Right hindlimb (tissue), 1 donor: ENCODE measurements around the gene GMEB2.
"Not testable (repeated sequence)": the region's sequence is repeated elsewhere in the genome, so short reads cannot be mapped to it uniquely, and the experiment has no call there.

Experiments used
- DNase-seq: peaks from one replicate; pipeline ENCODE4 v3.0.0-alpha.2; 2018

GMEB2 gene

DNA sequence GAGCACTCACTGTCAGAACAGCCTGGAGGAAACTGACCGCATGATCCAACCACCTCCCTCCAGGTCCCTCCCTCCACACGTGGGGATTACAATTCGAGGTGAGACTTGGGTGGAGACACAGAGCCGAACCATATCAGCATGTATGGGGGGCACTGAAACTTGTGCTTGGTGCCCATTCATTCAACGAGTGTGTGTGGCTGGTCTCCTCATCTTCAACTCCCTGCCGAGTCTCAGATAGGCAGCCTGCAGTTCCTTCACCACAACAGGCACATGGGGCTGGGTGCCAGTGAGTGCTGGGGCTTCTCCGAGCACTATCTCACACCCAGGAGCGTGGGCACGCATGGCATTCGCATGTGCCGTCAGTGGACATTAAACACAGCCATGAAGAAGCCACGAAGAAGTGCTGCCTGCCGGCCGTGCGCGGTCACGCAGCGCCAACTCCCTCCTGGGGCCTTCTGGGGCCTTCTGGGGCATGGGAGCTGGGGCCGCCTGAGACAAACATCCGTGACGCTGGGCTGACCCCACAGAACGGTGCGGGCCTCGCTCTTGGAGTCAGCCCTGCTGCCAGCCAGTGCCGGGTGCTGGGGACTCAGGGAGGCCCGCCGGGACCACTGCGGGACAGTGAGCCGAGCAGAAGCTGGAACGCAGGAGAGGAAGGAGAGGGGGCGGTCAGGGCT, 30.5 kb upstream of the GMEB2 start:
- DNase-seq, result no peak

DNA sequence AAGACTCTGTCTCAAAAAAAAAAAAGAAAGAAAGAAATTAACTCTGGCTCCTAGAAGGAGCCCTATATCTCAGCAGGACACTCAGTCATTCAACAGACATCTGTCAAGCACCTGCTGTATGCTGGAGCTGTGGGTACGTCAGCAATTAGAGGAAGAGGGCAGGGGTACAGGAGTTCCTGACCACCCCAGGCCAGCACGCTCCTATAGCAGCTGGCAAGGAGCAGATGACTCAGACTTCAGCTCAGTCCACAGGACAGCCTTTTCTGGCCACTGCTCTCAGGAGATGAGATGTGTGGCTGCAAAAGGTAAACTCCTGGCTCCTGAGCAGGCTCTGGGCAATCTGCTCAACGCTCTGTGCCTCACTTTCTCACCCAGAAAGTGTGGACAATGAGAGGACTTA, 29.6 kb upstream of the GMEB2 start:
- no peak for DNase-seq

DNA sequence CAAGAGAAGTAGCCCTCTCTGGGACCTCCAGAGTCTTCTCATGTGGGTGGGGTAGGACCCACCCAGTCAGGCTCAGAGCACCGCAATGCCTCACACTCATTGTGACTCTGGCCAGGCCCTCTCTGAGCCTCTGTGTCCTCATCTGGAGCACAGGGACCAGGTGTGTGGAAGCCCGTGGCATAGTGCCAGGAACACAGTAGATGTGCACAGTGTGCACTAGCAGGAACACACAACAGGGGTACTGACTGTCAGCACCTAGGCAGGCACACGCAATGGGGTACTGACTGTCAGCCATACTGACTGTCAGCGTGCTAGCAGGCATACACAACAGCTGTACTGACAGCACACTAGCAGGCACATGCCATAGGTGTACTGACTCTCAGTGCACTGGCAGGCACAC, 28.3 kb upstream of the GMEB2 start:
- no peak for DNase-seq

DNA sequence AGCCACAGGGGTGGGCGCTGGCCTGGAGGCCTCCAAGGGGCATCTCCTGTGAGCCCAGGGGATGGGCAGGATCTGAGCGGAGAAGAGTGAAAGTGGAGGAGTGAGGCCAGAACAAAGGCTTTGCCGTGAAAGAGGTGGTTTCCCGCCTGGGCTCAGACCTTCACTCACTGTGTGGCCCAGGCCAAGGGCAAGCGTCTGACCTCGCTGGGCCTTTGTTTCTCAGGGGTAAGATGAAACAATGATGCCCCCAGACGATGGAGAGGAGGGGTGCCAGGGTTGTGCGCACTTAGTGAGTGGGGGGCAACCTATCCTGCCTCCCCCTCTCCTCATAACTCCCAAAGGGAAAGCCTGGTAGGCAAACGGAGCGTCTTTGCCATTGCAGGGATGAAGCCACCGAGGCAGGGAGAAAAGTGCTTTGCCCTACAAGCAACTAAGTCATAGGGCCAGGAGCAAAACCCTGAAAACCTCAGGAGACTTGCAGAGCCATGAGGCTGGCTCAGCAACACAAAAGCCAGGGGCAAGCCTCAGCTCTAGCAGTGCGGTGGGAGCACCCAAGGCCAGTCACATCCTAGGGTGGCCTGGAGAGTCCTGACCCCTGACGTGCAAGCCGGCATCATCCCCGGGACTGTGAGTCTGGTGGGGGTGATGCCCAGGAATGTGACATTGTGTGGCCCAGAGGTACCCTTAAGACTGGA, 27.2 kb upstream of the GMEB2 start:
- no peak for DNase-seq

DNA sequence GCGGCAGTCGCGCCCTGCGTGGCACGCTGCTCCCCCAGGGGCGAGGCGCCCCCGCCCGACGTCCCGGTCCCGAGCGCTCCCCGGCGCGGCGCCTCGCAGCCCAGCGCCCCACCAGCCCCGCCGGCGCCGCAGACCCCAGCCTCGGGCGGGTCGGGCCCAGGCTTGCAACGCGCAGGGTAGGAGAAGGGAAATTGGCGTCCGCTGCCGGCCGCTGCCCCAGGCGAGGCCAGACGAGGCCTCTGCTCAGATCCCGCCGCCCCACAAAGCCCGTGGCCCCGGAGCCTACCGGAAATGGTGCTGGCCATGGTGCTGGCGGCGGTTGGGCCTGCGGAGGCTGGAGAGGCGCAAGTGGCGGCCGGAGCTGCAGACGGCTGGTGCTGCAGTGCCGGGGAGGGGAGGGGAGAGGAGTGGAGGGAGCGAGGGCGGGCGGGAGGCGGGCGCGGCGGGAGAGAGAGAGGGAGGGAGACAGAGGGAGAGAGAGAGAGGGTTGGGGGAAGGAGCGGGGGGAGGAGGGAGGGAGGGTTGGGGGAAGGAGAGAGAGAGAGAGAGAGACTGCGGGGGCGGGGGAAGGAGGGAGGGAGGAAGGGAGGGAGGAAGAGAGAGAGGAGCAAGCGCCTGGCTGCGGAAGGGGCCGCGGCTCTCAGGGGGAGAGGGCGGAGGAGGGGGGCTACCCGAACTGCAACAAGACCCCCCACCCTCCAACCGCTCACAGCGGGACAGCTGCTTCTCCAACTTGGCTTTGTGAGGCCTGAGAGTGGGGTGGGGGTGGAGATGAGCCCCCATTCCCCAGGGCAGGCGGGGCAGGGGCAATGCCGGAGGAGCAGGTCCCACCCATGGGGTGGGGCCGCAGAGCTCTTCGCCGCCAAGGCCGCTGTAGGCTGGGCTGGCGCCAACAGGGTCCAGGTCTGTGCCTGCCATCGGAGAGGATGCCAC, 26.4 kb upstream of the GMEB2 start, which contains the start of gene STMN3:
STMN3 (minus strand) TSS at position 384 of the 933 bp plus-strand sequence; CDS start at position 305, 79 bp downstream.
- DNase-seq, result peak; percentile 95

DNA sequence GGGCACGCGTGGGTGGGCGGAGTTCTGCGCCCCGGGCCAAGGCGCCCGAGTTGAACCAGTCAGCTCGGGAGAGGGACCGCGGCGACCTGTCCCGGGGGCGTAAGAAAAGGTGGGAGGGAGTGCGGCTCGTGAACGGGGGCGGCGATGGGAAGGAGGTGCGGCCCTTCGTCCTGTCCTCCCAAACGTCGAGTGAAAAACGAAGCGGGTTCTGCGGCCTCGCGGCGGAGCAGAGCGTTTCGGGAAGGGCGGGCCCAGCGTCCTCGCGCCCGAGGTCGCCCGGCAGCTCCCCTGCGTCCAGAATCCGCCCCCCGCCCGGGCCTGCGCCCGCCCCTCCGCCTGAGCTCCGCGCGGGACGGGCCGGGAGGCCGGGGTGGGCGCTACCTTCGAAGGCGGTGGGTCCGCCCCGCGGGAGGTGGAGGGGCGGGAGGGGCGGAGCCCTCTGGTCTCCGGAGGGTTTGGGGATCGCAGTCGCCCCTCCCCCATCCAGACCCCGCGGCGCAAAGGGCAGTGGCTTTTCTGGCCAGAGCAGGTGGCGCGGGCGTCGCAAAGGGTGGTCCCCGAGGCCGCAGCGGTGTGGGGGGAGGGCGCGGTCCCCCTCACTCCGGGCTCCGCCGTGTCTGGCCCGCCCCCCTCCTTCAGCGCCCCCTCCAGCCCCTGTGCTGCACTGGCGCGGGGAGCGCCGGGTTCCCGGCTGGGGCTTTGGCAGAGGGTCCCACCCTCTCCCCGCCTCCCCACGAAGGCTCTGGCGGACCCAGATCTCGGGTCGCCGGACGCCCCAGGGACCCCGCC, 25.5 kb upstream of the GMEB2 start:
- DNase-seq, result peak; percentile 62

DNA sequence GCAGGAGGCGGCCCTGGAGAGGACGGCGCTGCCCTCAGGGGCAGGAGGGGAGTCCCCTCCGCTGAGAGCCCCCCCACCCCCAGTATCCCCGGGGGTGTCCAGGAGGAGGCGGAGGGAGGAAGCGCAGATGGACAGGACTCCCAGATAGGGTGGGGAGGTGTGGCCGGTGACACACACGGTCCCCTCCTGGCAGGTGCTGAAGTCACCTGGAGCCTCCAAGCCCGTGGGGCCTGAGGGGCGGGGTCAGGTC, 25.0 kb upstream of the GMEB2 start:
- DNase-seq, result no peak

DNA sequence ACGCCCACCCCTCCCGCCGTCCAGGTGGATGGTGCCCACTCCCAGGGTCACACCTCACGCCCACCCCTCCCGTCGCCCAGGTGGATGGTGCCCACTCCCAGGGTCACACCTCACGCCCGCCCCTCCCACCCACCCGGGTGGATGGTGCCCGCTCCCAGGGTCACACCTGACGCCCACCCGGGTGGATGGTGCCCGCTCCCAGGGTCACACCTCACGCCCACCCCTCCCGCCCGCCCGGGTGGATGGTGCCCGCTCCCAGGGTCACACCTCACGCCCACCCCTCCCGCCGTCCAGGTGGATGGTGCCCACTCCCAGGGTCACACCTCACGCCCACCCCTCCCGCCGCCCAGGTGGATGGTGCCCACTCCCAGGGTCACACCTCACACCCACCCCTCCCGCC, 23.6 kb upstream of the GMEB2 start:
- not testable (repeated sequence) for DNase-seq

DNA sequence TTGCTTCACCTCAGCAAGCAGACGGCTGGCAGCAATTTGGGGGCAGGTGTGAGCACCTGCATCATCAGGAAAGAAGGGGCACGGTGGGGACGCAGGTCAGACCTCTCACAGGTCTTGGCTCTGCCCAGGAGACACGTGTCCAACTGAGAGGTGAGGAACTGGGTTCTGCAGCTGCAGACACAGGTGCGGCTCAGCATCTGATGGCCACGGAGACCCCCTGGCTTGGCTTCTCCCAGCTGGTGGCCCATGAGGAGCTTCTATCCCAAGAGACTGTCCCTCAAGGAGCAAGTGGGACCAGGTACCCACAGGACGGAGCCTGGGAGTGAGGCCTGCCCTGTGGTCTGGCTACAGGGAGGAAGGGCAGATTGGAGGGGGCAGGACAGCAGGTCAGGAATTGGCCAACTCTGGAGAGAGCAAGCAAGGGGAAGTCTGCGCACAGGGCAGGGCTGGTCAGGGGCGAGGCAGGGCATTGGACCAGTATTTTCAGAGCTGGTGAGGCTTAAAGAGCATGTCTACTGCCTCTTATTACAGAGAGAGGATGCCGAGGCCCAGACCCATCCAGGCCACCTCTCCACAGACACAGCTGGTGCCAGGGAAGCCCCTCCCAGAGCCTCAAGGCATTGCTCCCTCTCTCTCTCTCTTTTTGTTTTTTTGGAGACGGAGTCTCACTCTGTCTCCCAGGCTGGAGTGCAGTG, 22.1 kb upstream of the GMEB2 start:
- no peak for DNase-seq

DNA sequence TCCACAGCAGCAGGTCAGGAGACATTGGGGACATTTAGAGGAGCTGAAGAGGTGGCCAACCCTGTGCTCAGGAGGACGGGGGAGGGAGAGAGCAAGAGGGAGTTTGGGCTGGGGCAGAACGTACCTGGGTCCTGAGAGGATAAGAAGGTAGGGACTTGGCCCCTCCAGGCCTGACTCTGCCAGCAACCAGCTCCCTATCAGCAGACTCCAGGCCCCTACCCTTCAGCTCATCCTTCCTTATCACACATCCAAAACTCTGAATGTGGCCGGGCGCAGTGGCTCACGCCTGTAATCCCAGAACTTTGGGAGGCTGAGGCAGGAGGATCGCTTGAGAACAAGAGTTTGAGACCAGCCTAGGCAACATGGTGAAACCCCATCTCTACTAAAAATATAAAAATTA, 21.3 kb upstream of the GMEB2 start:
- no peak for DNase-seq

DNA sequence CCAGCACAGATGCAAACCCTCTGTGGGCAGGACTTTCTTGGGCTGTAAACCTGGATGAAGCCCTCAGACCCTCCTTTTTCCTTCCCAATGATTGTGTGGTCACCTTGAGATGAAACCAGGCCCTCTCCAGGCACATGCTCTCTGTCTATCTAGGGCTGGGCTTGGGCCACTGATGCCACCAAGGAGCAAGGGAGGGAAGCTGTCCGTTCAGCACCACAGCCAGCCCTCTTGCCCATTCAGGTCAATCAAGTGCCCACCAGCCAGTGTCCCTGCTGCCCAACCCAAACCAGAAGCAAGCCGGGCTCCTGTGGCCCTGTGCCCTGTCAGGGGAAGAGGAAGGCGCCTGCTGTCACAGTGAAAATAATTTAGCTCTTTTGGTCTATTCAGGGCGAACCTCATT, 18.3 kb upstream of the GMEB2 start:
- DNase-seq, result no peak

DNA sequence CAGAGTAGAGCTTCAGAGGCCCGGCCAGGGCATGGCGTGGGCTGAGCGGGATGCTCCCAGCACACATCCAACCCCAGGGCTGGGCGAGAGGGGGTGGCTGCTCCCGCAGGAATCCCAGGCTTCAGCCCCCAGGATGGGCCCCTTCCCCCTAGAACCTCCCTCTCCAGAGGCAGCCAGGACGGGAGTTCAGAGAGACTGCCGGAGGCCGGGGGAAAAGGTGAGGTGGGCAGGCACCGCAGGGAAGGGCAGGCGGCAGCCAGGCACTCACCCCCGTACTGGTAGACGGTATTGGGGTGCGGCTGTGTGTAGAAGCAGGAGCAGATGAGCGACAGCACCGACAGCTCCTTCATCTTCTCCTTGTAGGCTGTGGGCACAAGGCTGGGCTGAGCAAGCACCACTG, 17.0 kb upstream of the GMEB2 start:
- no peak for DNase-seq

DNA sequence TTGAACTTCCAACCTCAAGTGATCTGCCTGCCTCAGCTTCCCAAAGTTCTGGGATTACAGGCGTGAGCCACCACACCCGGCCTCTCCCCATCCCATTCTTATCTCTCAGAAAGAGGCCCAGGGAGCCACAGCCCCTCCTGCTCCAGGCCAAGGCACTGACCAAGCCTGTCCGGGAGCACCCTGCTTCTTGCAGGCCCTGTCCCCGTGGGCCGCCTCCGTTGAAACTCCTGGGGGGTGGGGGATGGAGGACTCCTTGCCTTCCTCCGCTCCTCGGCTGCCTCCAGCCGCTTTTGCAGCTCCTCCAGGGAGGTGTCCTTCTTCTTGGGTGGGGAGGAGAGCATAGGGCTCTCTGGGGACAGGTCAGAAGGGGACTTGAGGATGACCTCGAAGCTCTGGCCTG, 16.6 kb upstream of the GMEB2 start:
- no peak for DNase-seq

DNA sequence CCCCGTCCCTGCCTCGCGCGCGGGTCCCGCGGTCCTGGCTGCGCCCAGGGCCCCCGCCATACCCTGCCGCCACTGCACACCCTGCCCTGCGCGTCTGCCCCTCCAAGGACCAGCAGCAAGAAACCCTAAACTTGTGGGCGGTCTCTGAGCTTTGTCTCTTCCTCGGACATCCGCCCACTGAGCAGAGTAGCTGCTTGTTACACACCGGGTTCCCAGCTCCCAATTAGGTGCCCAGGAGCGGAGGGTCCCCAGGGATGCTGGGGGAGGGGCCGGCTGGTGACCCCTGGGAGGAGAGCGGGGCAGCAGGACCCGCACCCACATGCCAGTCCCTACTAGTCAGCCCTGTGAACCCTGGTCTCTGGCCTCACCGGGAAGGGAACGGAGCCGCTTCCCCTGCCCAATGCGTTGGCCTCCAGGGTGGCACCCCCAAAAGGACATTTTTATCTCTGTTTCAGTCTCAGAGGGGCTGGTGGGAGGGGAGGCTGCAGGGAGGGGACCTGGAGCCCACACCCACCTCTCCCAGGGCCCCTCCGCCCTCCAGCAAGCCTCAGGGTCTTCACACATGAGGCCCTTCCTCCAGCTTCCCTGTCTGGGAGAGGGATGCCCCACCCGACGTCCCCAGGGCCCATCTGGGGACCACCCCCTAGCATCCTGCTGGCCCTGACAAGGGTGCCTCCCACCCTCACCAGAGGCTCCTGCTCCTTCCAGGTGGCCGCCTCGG, 15.8 kb upstream of the GMEB2 start:
- DNase-seq, result peak; percentile 54

DNA sequence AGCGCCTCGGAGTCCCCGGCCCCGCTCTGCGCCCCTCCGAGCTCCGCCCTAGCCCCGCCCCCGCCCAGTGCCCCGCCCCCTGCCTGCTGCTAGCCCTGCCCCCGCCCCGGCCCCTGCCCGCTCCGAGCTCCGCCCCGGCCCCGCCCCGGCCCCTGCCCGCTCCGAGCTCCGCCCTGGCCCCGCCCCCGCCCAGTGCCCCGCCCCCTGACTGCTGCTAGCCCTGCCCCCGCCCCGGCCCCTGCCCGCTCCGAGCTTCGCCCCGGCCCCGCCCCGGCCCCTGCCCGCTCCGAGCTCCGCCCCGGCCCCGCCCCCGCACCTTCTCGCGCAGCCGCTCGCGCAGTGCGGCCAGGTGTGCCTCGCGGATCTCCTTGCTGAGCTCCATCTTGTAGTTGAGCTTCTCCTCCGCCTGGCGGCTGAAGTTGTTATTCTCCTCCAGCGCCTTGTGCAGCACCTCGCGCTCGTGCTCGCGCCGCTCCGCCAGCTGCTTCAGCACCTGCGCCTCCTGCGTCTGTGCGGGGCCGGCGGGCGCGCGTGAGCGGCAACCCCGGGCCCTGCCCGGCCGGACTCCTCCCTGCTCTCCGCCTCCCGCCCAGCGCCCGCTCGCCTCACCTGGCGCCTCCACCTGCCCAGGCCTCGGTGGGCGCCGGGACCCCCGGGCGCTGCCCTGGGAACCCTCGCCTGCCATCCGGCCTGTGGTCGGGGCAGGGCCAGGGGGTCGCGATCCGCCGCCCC, 15.1 kb upstream of the GMEB2 start:
- peak; percentile 93 for DNase-seq

DNA sequence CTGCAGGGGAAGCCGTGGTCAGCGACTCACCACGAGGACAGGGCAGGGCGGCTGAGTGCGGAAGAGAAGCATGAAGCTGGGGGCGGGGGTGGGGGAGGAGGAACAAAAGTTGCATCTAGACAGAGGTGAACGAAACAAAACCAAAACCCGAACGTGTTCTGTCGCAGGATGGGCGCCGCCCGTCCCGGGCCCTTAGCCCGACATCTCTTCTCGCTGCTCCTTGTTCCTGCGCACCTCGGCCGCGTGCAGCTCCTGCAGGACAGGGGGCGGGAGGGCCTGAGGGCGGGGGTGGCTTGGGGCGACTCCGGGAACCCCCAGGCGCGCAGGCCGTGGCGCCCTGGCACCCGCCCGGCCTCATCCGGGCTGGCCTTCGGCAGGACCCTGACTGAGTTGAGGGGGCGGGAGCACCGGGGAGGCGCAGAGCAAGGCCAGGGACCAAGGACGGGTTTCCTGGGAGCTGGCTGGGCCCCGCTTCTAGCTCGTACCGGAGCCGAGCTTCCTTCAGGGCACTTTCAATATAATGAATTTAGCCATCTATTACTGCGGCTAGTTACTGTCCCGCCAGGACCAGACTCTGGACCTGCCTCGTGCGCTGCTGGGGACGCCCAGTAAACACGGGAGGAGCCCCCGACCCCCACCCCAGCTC, 14.4 kb upstream of the GMEB2 start:
- DNase-seq, result no peak

DNA sequence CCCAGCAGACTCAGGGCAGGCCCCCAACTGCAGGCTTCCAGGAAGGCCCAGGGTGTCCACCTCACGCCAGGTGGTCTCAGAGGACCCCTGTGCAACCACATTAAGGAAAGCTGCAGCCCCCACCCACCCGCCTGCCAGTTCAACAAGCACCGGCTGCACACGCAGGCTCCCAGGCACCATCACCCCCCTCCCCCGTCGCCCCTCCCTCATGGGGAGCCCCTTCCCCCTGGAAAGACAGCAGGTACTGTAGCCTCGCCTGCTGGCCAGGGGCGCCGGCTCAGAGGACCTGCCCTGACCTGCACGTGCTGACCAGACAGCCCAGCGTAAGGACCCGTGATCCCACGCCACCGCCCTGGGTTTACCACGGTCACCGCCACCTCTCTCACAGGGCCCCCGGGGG, 13.8 kb upstream of the GMEB2 start:
- not testable (repeated sequence) for DNase-seq

DNA sequence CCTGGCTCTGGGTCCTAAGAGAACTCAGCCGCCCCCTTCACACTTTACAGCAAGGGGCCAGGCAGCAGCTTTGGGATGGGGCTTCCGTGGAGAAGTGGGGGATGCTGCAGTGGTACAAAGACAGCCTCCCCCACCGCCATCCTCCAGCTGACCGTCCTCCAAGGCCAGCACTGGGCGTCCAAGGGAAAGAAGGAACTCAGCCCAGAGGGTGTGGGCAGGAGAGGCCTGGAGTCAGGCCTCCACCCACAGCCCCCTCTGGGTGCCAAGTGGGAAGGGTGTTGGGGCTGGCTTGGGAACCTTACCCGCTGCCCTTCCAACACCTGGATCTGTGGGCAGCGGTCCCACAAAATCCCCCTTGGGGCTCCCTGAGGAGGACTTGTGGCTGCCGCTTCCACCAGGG, 13.2 kb upstream of the GMEB2 start:
- no peak for DNase-seq

DNA sequence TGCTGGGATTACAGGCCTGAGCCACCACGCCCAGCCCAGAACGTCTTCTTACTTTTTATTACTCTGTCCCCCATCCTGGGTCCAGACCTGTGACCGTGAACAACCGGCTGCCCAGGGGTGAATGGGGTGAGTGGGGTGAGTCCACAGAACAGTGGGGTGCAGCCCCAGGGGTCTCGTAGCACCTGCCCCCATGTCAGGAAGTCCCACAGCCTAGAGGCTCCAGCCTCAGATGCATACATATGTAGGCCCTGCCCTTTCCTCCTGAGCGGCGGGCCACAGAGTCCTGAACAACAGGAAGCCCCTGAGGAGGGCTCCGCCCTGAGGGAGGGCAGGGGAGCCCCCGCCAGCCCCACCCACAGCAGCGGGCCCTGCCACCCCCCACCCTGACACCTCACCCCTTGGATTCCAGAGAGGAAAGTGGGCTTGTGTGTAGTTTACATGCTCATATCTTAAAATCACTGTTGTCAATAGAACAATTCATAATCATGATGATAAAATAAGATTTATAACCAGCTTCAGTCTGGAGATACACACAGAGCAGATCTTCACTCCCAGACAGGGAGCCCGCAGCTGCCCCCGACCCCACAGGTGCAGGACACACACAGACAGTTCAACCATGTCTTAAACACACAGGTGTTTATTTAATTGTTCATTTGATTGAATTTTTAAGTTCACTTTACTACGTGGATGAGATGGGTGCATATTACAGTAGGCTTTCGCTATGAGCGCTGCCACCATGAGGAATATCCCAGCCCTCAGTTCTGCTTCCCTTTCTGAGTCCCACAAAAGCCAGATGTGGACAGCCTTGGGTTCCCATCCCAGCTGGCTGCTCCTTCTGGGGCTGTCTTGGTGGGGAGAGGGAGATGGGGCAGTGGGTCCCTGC, 12.4 kb upstream of the GMEB2 start:
- no peak for DNase-seq
